ENCODE results near the gene SIGLEC9. TPM values are rescaled to one million over a fixed set of nuclear protein-coding genes. Genes with fewer than 3 reads are reported as not detected.

SIGLEC9 gene
- total and polyA plus RNA-seq, 2 of the 8 experiments (the other 6 are each of a cell fraction or from before 2014, with no cell fraction given) = not detected

DNA sequence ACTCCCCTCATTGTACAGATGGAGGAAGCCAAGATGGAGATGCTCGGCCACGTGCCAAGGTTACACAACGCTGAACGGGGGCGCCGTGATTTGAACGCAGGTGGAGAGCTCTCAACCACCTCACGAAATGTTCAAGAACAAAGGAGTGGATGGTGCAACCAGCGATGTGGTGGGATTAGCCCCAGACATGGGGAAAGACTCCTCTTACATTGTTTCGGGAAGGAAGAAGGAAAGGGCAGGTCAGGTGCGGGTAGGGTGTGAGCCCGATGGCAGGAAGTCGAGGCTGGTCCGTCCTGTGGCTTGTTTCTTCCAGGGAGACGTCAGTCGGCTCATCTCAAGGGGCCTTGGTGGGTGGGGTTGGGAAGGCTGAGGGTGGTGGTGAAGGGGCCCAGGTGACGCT is 34.9 kb upstream of the SIGLEC9 start (continued):
- TF ChIP-seq KDM1A (IDR thresholded peaks at IDR 0.05; ENCODE audit: borderline replicate concordance, low read length) = no peak
- TF ChIP-seq GTF2F1 (IDR thresholded peaks at IDR 0.05; ENCODE audit: borderline replicate concordance, low read depth, low read length) = no peak
- no peak for TF ChIP-seq POLR2AphosphoS5 (IDR thresholded peaks at IDR 0.05; ENCODE audit: low read depth, low read length)
- TF ChIP-seq EP300 (IDR thresholded peaks at IDR 0.05; ENCODE audit: borderline replicate concordance in 1 of 2, low read depth in 2 of 2, low read length in 2 of 2) = no peak

All from H1 (cell line).